NCI-H1105 treated with DMSO at 0.1 percent for 48 hours (cell line): ENCODE measurements around the gene PROC.
"Not testable (repeated sequence)": the region's sequence is repeated elsewhere in the genome, so short reads cannot be mapped to it uniquely, and the experiment has no call there.

ENCODE experiments used
- DNase-seq: peaks from one replicate; lab custom pipeline; 2025; lab: John Stamatoyannopoulos, UW

Gene PROC

GRCh38 chr2:127427376-127428056, 9.3 kb downstream of the PROC start:
- no peak for DNase-seq

GRCh38 chr2:127428057-127428814, 10.0 kb downstream of the PROC start:
- no peak for DNase-seq

GRCh38 chr2:127428815-127429109, 10.5 kb downstream of the PROC start:
- DNase-seq, result no peak

GRCh38 chr2:127429291-127429690, 11.1 kb downstream of the PROC start:
- no peak for DNase-seq

GRCh38 chr2:127429844-127430425, 11.7 kb downstream of the PROC start:
- DNase-seq, result no peak

GRCh38 chr2:127431408-127432023, 13.3 kb downstream of the PROC start:
- DNase-seq, result no peak

- no peak for DNase-seq
Observed at GRCh38 chr2:127434515-127434914, 16.3 kb downstream of the PROC start.

- no peak for DNase-seq
Observed at GRCh38 chr2:127437056-127437455, 18.8 kb downstream of the PROC start.

GRCh38 chr2:127437781-127438726, 19.8 kb downstream of the PROC start:
- no peak for DNase-seq

- no peak for DNase-seq
Observed at GRCh38 chr2:127439343-127439742, 21.1 kb downstream of the PROC start.

GRCh38 chr2:127448526-127448925, 30.3 kb downstream of the PROC start:
- DNase-seq, result no peak

GRCh38 chr2:127449414-127449813, 31.2 kb downstream of the PROC start:
- no peak for DNase-seq

GRCh38 chr2:127449898-127450297, 31.7 kb downstream of the PROC start:
- DNase-seq, result no peak

- DNase-seq, result no peak
Observed at GRCh38 chr2:127451981-127452380, 33.8 kb downstream of the PROC start.

GRCh38 chr2:127452423-127452822, 34.2 kb downstream of the PROC start:
- not testable (repeated sequence) for DNase-seq

GRCh38 chr2:127453013-127453391, 34.8 kb downstream of the PROC start:
- DNase-seq, result no peak

- no peak for DNase-seq
Observed at GRCh38 chr2:127453392-127454171, 35.4 kb downstream of the PROC start.

GRCh38 chr2:127454595-127455565, 36.7 kb downstream of the PROC start:
- DNase-seq, result no peak

- no peak for DNase-seq
Observed at GRCh38 chr2:127455566-127456493, 37.6 kb downstream of the PROC start.
